ENCODE measurements around the gene SIX3.

DNA sequence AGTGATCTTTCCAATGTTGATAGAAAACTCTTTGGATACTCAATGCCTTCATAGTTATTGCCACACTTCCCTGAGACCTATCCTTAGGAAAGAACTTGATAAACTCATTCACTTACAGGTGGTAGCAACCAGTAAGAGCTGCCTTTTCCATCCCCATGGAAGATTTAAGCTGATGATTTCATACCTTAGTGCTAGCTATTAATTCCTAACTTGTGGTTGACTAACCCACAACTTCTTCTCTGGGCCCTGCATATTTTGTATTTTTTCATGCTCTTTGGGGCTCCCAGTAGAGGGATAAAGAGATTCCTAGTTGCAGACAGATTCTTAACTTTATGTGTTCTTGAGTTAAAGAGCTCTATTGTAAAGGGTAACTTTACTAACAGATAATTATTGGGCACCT lies 25.2 kb upstream of the SIX3 start:
- TF ChIP-seq, protein P1, sequence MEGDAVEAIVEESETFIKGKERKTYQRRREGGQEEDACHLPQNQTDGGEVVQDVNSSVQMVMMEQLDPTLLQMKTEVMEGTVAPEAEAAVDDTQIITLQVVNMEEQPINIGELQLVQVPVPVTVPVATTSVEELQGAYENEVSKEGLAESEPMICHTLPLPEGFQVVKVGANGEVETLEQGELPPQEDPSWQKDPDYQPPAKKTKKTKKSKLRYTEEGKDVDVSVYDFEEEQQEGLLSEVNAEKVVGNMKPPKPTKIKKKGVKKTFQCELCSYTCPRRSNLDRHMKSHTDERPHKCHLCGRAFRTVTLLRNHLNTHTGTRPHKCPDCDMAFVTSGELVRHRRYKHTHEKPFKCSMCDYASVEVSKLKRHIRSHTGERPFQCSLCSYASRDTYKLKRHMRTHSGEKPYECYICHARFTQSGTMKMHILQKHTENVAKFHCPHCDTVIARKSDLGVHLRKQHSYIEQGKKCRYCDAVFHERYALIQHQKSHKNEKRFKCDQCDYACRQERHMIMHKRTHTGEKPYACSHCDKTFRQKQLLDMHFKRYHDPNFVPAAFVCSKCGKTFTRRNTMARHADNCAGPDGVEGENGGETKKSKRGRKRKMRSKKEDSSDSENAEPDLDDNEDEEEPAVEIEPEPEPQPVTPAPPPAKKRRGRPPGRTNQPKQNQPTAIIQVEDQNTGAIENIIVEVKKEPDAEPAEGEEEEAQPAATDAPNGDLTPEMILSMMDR (IDR thresholded peaks at IDR 0.05), result no peak
- no peak for TF ChIP-seq POLR2AphosphoS5 (IDR thresholded peaks at IDR 0.05)
